ENCODE results near the gene GPR35.
"Not testable (repeated sequence)": the region's sequence is repeated elsewhere in the genome, so short reads cannot be mapped to it uniquely, and the experiment has no call there.

GPR35 gene

DNA sequence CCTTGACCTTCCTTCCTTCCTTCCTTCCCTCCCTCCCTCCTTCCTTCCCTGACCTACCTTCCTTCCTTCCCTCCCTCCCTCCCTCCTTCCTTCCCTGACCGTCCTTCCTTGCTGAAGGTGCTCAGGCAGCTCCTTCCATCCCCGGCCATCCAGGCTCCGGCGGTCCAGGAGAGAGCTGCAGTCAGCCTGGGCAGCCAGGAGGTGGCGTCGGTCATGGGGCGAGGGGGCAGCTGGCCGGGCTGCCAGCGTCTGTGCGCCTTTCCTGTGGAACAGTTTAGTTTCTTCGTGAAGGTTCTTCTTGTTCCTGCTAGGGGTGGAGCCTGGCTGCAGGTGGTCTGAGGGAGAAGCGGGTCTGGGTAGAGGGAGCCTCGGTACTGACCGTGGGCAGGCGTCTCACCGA lies 15.7 kb downstream of the GPR35 start:
- DNase-seq, result no peak

DNA sequence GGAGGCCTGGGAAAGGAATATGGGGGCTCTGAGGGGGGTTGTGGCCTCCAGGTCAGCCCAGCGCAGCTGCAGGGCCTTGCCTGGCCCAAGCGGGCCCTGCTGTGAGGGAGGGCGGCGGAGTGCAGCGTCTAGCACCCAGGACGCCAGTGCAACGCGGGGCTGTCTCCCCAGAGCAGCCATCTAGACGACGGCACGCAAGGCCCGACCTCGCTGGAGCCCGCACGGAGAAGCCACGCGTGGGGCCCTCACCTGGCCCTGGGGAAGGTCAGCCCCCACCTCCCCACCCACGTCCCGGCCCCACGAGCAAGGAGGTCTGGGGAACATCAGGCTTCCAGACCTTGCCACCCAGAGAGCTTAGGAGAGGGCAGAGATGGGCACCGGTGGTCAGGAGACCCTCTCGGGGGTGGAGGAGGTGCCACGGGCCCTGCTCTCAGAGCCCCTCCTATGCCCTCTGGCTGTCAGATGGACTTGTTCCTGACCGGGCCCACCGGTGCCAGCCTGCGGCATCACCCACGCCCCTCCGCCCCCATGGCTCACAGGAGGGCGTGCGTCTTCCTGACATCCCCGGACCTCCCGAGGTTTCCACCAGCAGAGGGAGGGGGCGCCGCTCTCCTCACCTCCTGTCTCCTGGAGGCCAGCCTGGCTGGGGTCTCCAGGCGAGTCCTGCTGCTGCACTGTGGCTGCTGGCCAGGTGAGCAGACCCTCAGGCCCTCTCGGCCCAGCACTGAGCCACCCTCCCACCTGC lies 17.0 kb downstream of the GPR35 start:
- DNase-seq, result no peak

DNA sequence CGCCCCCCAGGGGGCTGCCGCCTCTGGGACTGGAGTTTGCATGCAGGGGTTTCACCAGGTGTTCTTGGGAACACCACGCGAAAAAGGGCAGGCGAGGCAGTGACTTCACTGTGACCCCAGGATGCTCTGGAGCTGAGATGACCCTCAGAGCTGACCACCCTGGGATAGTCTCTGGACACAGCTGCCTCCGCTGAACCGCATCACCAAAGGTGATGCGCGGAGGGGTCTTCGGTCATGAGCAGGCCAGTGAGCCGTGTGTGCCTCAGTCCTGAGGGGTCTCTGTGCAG lies 17.5 kb downstream of the GPR35 start:
- no peak for DNase-seq

DNA sequence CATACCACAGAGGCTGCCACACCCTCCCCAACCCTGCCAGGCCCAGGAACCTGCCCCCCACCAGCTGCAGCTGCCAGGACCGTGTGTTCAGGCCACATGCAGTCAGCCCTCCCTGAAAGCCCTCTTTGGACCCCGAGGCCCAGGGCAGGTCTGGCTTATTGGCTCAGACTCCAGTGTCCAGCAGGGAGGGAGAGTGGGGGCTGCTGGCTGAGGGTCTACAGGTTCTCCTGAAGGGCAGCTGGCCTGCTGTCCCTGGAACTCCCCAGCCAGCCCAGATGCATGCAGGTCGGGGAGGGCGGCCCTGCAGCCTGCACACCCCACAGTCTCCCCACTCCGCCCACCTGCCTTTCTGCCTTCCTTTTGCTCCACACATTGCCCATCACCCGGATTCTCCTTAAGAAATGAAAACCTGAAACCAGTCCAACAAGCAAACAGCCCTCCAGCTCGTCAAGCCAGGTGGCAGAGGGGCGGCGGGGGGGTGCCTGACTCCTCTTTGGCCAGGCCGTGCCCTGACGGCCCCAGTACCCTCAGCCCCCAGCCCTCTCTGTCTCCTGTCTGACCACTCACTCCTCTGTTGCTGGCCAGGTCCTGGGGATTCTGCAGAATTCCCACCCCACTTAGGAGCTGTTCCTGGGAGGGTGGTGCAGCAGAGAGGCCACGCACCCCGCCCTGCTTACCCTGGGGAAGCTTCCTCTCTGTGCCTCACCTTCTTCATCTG lies 18.0 kb downstream of the GPR35 start:
- no peak for DNase-seq

DNA sequence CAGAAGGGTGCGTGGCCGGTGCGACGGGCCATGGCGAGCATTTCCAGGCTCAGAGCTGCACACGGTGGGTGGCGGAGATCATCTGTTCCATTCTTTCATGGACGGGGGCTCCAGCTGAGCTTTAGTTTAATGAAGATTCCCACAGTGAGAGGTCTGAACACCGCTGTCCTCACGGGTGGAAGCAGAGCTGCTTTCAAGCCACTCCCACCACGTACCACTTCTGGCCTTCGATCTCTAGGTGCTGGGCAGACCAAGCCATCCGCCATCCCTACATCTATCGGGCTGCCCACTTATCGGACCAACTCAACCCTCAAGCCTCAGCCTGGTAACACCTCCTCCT lies 18.5 kb downstream of the GPR35 start:
- no peak for DNase-seq

DNA sequence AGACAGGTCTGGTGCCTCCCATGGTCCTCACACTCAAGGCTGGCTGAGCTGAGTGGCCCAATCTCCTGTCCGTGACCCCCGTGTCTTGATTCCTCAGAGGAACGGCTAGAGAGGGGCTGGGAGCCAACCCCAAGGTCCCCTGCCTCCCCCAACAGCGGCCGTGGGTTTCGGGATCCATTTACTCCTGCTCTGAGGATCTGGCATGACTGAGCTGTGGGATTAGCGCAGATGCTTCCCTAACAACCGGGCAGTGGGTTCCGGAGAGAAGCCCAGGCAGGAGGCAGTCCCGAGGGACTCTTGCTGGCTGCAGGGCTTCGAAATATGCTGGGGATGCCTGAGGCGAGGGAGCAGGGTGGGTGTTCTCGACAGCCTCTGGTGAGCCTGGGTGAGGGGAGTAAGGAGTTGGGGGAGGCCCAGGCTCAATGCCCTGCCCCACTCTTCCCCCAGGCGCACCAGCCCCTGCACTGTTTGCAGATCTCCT lies 18.9 kb downstream of the GPR35 start:
- DNase-seq, result no peak

DNA sequence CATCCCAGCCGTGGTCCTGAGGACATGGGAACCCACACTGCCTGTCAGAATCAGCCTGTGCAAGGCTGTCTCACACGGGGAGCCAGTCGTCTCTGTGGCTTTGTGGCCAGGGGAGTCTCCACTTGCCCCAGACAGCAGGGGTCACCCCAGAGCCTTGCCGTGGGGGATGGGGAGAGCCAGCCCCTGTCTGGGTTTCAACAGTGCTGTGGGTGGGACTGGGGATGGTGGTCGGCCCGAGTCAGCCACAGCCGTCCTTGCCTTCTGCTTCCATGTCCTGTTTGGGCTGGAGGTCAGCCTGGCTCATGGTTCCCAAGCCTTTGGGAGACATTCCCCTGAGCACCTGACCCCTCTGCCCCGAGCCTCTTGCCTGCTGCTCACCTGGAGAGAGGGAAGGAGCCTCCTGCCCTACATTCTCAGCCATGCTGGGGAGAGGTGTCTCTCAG lies 19.6 kb downstream of the GPR35 start:
- no peak for DNase-seq

DNA sequence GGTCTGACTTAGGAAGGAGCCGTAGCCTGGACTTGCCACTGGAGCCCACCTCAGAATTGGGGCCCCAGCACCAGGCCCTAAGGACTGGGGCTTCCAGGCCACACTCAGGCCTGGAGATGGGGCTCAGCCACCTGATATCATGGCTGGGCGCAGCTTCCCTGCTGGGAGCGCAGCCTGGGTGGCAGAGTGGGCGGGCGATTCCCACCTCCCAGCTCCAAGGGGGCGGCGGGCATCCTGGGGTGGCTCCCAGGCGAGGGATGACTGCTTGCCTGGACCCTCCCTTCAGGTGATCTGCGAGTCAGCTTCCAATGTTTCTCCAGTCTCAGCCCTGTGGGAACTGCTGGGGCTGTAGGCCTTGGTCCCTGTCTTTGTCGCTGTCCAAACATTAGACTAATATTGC lies 20.1 kb downstream of the GPR35 start:
- DNase-seq, result no peak

DNA sequence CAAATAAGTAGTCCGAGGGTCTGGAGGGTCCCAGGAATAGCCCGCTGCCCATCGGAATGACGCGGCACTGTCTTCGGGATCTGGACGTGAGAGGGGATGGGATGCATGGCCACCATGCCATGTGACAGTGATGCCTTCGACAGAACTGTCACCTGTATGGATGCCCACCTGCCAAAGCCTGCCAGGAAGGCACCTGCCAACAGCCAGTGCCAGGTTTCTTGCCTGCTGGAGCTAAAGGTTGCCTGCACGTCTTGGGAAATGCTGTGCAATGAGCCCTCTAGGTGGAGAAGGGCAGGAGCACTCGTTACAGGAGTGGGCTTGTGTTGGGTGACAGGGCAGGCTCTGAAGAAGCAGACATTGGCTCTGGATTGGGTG lies 20.5 kb downstream of the GPR35 start:
- no peak for DNase-seq

DNA sequence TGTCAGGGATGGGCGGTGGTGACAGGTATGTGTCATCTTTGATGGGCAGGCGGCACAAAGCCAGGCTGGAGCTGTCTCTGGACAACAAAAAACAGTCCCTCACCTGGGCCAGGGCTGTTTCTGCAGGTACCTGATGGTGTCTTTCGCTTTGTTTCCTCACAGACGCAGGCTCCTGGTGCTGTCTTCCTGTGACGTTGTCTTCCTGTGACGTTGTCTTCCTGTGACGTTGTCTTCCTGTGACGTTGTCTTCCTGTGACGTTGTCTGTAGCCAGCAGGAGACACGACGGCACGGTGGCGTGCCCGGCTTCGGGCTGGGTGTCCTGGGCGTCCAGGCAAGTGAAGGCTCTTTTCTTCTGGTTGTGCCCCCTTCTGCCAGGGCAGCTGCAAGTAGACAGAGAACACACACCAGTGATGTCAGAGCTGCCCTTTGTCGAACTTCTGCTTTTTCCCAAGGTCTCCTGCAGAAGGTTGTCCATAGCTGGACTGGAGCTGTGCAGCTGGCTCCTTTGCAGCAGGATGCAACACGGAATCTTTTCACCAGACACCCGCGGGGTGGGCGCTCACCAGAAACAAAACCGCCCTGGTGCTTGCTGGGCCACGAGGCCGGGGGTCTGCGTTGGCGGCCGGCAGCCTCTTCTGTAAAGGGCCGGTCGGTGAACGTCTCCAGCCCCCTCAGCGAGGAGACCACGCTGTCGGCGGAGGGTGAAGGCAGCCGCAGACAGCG lies 21.1 kb downstream of the GPR35 start:
- no peak for DNase-seq

DNA sequence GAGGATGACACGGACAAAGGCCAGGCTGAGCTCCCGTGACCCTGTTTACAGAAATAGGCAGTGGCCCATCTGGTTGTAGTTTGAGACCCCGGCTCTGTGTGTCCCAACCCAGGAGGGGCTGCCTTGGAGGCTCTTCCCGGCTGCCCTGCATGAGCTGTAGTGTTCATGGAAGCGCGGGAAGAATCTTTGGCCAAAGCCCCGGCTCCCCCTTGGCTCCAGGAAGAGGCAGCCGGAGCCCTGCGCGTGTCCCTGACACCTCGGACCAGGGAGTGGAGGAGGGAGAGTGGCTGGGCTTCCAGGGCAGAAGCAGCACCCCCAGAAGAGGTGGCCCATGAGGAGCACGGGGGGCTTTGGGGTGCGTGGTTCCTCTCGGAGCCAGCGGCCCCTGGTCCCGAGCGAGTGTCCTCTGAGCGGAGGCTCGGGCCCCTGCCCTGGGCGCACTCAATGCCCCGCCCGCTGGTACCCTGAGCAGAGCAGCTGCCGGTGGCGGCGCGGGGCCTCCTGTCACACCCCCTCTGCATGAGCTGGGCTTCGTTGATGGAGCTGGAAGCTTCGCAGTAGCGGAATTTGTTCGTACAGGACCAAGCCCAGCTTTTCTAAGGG lies 21.7 kb downstream of the GPR35 start:
- DNase-seq, result no peak

DNA sequence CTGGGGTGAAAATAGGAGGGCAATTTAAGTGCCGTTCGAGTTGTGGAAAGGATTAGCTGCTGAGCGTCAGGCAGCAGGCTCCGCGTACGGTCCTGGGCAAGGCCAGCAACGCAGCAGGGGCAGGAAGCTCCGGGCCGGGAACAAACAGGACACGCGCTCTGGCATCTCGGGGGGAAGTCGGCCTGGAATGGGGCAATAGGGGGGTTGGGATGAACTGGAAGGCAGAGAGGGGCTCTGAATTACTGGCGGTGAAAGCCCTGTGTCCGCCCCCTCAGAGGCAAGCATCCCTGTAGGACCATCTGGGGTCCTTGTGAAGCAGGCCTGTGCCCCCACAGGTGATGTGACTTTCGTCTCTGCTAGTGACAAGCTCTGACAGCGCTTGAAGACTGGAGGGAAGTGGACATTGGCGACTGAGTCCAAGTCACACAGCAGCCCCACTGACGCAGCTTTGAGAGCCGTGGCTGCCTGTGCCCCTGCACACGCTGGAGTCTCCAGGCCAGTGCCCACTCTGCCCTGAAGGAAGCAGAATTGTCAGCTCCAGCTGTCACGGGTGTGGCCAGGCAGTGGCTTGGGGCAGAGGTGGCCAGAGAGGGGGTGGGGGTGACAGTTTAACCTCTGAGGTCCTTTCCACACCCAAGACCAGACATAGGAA lies 22.3 kb downstream of the GPR35 start:
- no peak for DNase-seq

DNA sequence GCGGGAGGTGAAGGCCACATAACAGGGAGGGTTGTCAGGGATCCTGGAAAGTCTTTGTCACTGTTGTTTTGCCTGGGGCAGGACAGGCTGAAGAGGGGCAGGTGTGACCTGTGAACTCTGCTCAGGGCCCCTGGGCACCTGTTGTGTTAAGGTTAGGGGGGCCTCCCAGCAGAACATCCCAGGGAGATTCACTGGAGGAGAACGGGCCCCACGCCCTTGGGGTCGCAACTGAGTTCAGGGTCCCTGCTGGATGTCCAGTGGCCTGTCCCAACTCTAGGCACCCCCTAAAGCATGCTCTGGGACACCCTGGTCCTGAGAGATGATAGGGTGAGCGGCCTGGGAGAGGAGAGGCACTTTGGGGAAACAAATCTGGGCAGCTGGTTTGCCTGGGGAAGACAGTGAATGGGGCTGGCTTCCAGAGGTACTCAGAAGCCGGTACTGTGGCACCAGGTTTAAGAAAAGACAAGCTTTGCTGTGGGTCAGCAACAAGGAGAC lies 22.9 kb downstream of the GPR35 start:
- DNase-seq, result no peak

DNA sequence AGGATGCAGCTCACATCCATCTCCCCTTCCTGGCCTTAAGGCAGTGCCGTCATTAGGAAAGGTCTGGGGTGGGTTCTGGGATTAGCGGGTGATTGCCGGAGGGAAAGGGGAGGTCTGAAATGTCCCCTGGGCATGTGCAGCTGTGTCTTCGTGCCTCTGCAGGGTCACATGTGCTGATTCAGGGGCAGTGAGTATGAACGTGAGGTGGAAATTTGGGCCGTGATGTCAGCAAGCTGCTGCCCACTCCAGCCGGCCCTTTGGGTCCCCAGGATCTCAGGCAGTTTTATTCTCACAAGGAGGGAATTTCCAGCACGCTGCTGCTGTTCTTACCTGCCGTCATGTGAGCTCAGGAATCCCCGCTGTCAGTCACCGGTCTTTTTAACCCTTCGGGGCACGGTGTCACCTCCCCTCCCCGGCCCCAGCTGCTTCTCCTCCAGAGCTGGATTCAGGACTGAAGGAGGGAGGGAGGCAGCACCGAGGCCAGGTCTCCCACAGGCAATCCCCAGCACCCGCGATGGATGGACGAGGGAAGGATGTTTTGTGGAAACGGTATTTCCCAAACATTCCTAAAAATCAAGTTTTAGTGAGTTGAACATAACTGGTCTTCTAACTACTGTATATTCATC lies 23.5 kb downstream of the GPR35 start:
- no peak for DNase-seq

DNA sequence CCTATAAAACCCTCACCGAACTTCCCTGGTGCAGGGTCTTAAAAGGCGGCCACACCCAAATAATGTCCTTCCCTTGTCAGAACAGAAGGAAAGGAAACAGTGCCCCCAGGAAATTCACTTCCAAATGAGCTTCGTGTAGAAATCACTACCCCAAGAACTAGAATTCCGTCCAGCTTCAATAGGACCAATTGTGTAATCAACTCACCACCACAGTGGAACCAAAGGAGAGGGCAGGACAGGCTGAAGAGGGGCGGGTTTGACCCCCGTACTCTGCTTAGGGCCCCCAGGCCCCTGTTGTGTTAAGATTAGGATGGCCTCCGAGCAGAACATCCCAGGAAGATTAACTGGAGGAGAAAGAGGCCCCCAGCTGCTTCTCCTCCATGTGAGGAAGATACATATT lies 24.1 kb downstream of the GPR35 start:
- no peak for DNase-seq

DNA sequence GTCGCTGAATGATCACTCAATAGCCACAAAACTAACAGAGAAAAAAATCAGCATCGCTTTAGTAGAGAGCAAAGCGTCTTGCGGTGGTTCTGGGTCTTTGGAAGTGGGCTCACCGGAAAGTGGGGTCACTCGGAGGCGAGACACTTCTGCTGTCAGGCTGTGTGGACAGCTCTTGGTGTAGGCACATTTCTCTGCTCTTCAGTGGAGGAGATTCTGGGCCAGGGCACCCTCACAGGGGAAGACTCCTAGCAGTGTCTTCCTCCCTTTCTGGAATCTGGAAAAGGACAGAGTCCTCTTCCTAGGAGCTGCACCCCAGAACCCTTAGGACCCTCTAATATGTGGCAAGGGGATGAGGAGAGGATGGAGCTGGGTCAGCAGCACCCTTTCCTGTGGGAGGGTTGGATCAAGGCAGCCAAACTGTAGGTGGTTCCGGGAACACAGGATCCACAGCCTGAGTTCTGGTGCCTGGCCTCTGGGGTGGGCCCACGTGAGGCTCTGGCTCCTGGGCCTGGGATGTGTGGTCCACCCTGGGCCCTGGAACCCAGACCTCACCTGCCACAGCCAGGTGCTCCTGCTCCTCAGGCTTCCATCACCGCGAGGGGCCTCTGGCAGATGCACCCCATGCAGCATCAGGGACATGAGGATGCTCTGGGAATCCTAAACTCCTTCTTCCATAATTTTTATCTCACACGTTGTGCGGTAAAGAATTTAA lies 25.1 kb downstream of the GPR35 start:
- no peak for DNase-seq

DNA sequence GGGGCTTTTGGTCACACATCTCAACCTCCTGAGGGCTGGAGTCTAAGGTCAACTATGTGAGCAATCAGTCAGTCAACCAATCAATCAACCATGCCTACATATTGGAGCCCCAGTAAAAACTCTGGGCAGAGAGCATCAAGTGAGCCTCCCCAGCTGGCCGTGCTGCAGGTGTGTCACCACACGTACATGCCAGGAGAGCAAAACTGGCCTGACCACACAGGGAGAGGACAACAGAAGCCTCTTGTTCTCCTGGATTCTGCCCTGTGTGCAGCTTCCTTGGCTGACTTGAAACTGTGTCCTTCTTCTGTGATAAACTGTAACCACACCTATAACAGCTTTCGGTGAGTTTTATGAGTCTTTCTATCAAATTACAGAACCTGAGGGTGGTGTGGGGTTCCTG lies 25.9 kb downstream of the GPR35 start:
- DNase-seq, result no peak

DNA sequence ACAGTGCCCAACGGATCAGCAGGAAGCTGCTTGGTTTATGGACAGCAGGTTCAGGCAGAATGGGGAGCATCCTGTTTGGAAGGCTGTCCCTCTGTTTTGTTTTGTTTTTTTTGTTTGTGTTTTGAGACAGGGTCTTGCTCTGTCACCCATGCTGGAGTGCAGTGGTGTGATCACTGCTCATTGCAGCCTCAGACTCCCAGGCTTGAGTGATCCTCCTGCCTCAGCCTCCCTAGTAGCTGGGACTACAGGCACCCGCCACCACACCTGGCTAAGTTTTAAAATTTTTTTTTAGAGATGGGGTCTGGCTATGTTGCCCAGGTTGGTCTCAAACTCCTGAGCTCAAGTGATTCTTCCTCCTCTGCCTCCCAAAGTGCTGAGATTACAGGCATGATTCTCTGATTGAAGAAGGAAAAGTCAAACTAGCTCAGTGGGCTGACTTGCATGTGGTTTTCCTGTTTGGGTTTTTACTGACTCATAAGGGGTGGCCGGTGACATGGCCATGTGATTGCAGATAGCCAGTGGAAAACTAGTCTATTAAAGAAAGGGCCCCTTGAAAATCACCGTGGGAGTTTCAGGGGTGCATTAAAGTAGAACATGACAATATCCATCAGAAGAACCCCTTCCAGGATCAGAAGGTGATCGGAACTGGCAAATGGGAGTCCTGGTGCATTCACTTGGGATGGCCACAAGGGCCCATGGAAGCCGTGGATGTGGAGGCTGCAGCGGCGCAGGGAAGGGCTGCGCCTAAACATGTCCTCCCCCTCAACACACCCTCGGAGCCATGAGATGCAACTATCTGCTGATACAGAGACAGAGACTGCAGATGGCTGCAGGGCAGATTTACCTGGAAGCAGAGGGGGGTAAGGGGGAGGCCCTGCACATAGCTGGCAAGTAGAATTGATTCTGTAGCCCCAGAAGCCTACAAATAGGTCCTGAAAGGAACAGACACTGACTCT lies 30.9 kb downstream of the GPR35 start:
- DNase-seq, result no peak

DNA sequence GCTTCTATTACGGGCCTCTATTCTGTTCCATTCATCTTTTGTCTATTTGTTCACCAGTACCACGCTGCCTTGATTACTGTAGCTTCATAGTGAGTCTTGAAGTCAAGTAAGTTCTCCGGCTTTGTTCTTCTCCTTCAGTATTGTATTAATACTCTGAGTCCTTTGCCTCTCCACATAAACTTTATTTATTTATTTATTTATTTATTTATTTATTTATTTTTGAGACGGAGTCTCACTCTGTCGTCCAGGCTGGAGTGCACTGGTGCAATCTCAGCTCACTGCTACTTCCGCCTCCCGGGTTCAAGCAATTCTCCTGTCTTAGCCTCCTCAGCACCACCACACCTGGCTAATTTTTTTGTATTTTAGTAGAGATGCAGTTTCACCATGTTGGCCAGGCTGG lies 34.6 kb downstream of the GPR35 start:
- not testable (repeated sequence) for DNase-seq

DNA sequence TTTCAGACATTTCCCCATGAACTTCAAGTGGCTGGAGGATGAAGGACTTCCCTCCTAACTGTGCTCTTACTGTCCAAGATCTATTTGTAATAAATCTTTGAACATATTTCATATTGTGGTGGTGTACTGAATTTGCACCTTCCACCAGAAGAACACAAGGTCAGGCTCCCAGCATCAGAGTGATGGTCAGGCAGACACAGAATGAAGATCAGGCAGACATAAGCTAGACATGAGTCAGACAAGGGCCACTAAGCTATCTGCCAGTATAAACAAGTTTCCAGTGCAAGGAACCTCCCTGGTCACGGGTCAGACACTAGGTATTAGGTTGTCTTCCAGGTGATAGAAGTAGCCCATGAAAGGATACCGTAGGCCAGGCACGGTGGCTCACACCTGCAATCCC lies 37.4 kb downstream of the GPR35 start:
- no peak for DNase-seq

All from activated CD4-positive, CD25-positive, alpha-beta regulatory T cell treated with anti-CD3 and anti-CD28 coated beads, Interleukin-2, amount 50 U/mL, for 72 hours (primary cell).